K562 (cell line): ENCODE data around the gene EME2. TPM values are rescaled to one million over a fixed set of nuclear protein-coding genes. Genes with fewer than 3 reads are reported as not detected.

Experiments
- CBX2 ChIP-seq: fragments of 200-600 bp; sonication (generic); IDR thresholded peaks from one replicate; pipeline ENCODE4 v1.6.1; 2012; ENCODE audit warnings: mild to moderate bottlenecking, low read length, inconsistent platforms; ENCODE audit not compliant: insufficient read depth, poor library complexity, severe bottlenecking
- CREB3 ChIP-seq: fragments of 450-650 bp; conservative IDR thresholded peaks from 2 replicates; pipeline ENCODE4 v1.6.1; 2016; ENCODE audit warnings: missing genetic modification characterization, low read depth, mild to moderate bottlenecking, missing compliant biosample characterization, moderate library complexity
- EWSR1 ChIP-seq: fragments of 450-650 bp; IDR thresholded peaks from 2 replicates; pipeline ENCODE4 v1.6.1; 2018; ENCODE audit warnings: borderline replicate concordance, mild to moderate bottlenecking, low read depth, moderate library complexity; ENCODE audit not compliant: partially characterized antibody
- GABPB1 ChIP-seq: sonication (generic); formaldehyde crosslinking; IDR thresholded peaks from 2 replicates; pipeline ENCODE4 v1.8.0; 2022; ENCODE audit warnings: mild to moderate bottlenecking, missing genetic modification reagents
- POLR2G ChIP-seq: fragments of 200-400 bp; formaldehyde crosslinking; IDR thresholded peaks from 2 replicates; pipeline ENCODE4 v1.6.1; 2017; ENCODE audit warnings: low read depth, mild to moderate bottlenecking, antibody characterized with exemption, low read length, moderate library complexity
- SIN3B ChIP-seq: fragments of 450-650 bp; IDR thresholded peaks from 2 replicates; pipeline ENCODE4 v1.6.1; 2017; ENCODE audit warnings: low read depth, mild to moderate bottlenecking, moderate library complexity
- SIX5 ChIP-seq, 2 experiments: IDR thresholded peaks; 2 replicates each; pipeline ENCODE4 v1.6.1; 2011; ENCODE audit warnings: low read length in 2 of 2, borderline replicate concordance in 1 of 2, low read depth in 1 of 2, mild to moderate bottlenecking in 1 of 2, moderate library complexity in 1 of 2; ENCODE audit not compliant: insufficient read depth in 1 of 2
- SMARCA5 ChIP-seq: fragments of 450-650 bp; IDR thresholded peaks from 2 replicates; pipeline ENCODE4 v1.6.1; 2016
- SMARCB1 ChIP-seq: IDR thresholded peaks from 2 replicates; pipeline ENCODE4 v1.6.1; 2011; ENCODE audit warnings: improper control_type of control experiment, low read depth; ENCODE audit not compliant: insufficient read length
- TEAD1 ChIP-seq, 2 experiments: fragments of 450-650 bp in 1 of 2; sonication (generic) in 1 of 2; formaldehyde crosslinking; IDR thresholded peaks; 2 replicates each; pipeline versions ENCODE4 v1.4.0 to v1.8.0; 2020 to 2022; ENCODE audit warnings: mild to moderate bottlenecking in 2 of 2, missing genetic modification reagents in 1 of 2
- ZC3H4 ChIP-seq: sonication (generic); formaldehyde crosslinking; IDR thresholded peaks from 2 replicates; pipeline ENCODE4 v1.9.0; 2021; ENCODE audit warnings: missing genetic modification reagents, borderline replicate concordance
- ZNF12 ChIP-seq: sonication (generic); formaldehyde crosslinking; IDR thresholded peaks from 2 replicates; pipeline ENCODE4 v1.4.0; 2020; ENCODE audit warnings: mild to moderate bottlenecking, missing genetic modification reagents
- ZNF3 ChIP-seq: fragments of 250-450 bp; sonication (Bioruptor Pico); IDR thresholded peaks from 2 replicates; pipeline ENCODE4 v1.5.0; 2021; ENCODE audit warnings: mild to moderate bottlenecking, moderate library complexity
- polyA plus RNA-seq, 8 experiments: library from polyadenylated mRNA; depleted of rRNA in 4 of 8; stranded (reverse) in 5 of 8; unstranded in 3 of 8; fragments of >200 nt; fragmentation: Nextera tagmentation in 2 of 8; fragmentation: Illumina TruSeq in 1 of 8; extraction: Ambion mirVana in 2 of 8; extraction: Trizol in 1 of 8; gene quantifications; 2 replicates each; pipeline versions ENCODE4 v1.2.1 to v1.2.3, GENCODE V29; 2011 to 2014; ENCODE audit warnings: inconsistent platforms in 1 of 8, missing spikeins in 1 of 8
- total RNA-seq, 7 experiments: library from RNA; depleted of rRNA in 6 of 7; stranded (reverse); fragments of >200 nt in 6 of 7; fragmentation: Illumina TruSeq in 2 of 7; extraction: Trizol in 2 of 7; gene quantifications; 2 replicates each; pipeline versions ENCODE4 v1.2.1 to v1.2.3, GENCODE V29; 2011 to 2021; ENCODE audit warnings: low replicate concordance in 1 of 7
- TF ChIP-seq, protein P1 (sequence below): fragments of 450-650 bp; IDR thresholded peaks from 2 replicates; pipeline ENCODE4 v1.6.1; 2017; ENCODE audit warnings: antibody characterized with exemption, mild to moderate bottlenecking
- TF ChIP-seq, protein P2 (sequence below): fragments of 450-650 bp; IDR thresholded peaks from 2 replicates; pipeline ENCODE4 v1.6.1; 2016
- TF ChIP-seq, protein P3 (sequence below), 2 experiments: fragments of 450-650 bp; IDR thresholded peaks; 2 replicates each; pipeline ENCODE4 v1.6.1; 2018; ENCODE audit warnings: mild to moderate bottlenecking in 2 of 2, low read depth in 1 of 2; ENCODE audit not compliant: partially characterized antibody in 2 of 2

The EME2 gene
- total and polyA plus RNA-seq, 9 of the 15 experiments (the other 6 are each of a cell fraction or from before 2014, with no cell fraction given), result 0.35 to 19.9 (median 3.5) TPM

DNA sequence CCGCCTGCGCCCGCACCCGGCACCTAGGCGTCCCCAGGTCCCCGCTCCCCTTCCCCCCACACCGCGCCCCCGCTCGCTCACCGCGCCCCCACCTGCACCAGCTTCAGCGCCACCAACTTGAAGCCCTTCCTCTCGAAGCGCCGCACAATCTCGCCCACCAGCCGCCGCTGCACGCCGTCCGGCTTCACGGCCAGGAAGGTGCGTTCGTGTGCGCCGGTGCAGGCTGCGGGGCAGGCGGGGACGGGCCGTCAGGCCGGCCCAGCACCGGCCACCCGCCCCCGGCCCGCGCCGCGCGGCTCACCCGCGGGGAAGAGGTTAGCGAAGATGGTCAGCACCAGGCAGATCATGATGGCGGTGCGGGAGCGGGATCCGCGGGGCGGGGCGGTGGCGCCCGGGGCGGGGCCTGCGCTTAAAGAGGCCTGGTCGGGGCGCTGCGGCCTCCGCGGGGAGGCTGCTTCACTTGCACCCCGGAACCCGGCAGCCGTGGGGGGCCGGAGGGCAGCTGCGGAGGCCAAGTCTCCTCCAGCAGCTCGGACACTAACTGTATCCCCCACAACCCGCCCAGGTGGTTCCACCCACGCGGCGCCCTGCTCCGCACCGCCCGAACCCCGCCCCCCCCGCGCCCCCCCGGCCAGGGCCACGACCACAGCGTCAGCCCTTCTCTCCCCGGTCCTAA lies 1.3 kb upstream of the EME2 start, which contains the start of gene NME3 (continued):
- TF ChIP-seq, protein P1, sequence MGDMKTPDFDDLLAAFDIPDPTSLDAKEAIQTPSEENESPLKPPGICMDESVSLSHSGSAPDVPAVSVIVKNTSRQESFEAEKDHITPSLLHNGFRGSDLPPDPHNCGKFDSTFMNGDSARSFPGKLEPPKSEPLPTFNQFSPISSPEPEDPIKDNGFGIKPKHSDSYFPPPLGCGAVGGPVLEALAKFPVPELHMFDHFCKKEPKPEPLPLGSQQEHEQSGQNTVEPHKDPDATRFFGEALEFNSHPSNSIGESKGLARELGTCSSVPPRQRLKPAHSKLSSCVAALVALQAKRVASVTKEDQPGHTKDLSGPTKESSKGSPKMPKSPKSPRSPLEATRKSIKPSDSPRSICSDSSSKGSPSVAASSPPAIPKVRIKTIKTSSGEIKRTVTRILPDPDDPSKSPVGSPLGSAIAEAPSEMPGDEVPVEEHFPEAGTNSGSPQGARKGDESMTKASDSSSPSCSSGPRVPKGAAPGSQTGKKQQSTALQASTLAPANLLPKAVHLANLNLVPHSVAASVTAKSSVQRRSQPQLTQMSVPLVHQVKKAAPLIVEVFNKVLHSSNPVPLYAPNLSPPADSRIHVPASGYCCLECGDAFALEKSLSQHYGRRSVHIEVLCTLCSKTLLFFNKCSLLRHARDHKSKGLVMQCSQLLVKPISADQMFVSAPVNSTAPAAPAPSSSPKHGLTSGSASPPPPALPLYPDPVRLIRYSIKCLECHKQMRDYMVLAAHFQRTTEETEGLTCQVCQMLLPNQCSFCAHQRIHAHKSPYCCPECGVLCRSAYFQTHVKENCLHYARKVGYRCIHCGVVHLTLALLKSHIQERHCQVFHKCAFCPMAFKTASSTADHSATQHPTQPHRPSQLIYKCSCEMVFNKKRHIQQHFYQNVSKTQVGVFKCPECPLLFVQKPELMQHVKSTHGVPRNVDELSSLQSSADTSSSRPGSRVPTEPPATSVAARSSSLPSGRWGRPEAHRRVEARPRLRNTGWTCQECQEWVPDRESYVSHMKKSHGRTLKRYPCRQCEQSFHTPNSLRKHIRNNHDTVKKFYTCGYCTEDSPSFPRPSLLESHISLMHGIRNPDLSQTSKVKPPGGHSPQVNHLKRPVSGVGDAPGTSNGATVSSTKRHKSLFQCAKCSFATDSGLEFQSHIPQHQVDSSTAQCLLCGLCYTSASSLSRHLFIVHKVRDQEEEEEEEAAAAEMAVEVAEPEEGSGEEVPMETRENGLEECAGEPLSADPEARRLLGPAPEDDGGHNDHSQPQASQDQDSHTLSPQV, result 0 out of 2 replicates have a peak, but pooled peaks have one; percentile 30
- TF ChIP-seq, protein P2, sequence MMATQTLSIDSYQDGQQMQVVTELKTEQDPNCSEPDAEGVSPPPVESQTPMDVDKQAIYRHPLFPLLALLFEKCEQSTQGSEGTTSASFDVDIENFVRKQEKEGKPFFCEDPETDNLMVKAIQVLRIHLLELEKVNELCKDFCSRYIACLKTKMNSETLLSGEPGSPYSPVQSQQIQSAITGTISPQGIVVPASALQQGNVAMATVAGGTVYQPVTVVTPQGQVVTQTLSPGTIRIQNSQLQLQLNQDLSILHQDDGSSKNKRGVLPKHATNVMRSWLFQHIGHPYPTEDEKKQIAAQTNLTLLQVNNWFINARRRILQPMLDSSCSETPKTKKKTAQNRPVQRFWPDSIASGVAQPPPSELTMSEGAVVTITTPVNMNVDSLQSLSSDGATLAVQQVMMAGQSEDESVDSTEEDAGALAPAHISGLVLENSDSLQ, result no peak
- TF ChIP-seq TEAD1 (CRISPR knock-in tag; IDR thresholded peaks at IDR 0.05), result peak in 1 of 2 experiments; percentile 7; a peak in 1 of 4 replicates
- TF ChIP-seq SIX5 (IDR thresholded peaks at IDR 0.05; ENCODE audit: borderline replicate concordance in 1 of 2, insufficient read depth in 1 of 2, low read depth in 1 of 2, low read length in 2 of 2), result no peak
- peak; percentile 65; the same call in 1 of the 2 replicates for TF ChIP-seq SIN3B
- TF ChIP-seq, protein P3, sequence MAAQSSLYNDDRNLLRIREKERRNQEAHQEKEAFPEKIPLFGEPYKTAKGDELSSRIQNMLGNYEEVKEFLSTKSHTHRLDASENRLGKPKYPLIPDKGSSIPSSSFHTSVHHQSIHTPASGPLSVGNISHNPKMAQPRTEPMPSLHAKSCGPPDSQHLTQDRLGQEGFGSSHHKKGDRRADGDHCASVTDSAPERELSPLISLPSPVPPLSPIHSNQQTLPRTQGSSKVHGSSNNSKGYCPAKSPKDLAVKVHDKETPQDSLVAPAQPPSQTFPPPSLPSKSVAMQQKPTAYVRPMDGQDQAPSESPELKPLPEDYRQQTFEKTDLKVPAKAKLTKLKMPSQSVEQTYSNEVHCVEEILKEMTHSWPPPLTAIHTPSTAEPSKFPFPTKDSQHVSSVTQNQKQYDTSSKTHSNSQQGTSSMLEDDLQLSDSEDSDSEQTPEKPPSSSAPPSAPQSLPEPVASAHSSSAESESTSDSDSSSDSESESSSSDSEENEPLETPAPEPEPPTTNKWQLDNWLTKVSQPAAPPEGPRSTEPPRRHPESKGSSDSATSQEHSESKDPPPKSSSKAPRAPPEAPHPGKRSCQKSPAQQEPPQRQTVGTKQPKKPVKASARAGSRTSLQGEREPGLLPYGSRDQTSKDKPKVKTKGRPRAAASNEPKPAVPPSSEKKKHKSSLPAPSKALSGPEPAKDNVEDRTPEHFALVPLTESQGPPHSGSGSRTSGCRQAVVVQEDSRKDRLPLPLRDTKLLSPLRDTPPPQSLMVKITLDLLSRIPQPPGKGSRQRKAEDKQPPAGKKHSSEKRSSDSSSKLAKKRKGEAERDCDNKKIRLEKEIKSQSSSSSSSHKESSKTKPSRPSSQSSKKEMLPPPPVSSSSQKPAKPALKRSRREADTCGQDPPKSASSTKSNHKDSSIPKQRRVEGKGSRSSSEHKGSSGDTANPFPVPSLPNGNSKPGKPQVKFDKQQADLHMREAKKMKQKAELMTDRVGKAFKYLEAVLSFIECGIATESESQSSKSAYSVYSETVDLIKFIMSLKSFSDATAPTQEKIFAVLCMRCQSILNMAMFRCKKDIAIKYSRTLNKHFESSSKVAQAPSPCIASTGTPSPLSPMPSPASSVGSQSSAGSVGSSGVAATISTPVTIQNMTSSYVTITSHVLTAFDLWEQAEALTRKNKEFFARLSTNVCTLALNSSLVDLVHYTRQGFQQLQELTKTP (IDR thresholded peaks at IDR 0.05; ENCODE audit: low read depth in 1 of 2, partially characterized antibody in 2 of 2), result no peak
- no peak for TF ChIP-seq ZNF3 (CRISPR knock-in tag)
- no peak for TF ChIP-seq SMARCA5
- no peak for TF ChIP-seq CREB3
- TF ChIP-seq POLR2G, result peak; percentile 68
- no peak for TF ChIP-seq CBX2
- no peak for TF ChIP-seq GABPB1 (CRISPR knock-in tag)
- TF ChIP-seq ZNF12 (CRISPR knock-in tag), result no peak
- TF ChIP-seq SMARCB1, result no peak
- no peak for TF ChIP-seq ZC3H4 (CRISPR knock-in tag)
- no peak for TF ChIP-seq EWSR1
